ENCODE results near the gene RNF31.

GRCh38 chr14:24119691-24120090 is 27.6 kb upstream of the RNF31 start:
- TF ChIP-seq CTCF (IDR thresholded peaks at IDR 0.05; ENCODE audit: low read depth, low read length, poor library complexity, severe bottlenecking) (no peak), EZH2phosphoT487 (IDR thresholded peaks at IDR 0.05; ENCODE audit: borderline replicate concordance, low read length) (no peak)
